Heart left ventricle (tissue), 16 donors: ENCODE measurements around the gene KCNQ1. TPM values are rescaled to one million over a fixed set of nuclear protein-coding genes. Genes with fewer than 3 reads are reported as not detected.

Source experiments
- ATAC-seq, 4 donors: fragments of 200-7000 bp; cut with Tn5 transposase; one replicate each; pipeline ENCODE4 v1.9.1; 2020 to 2022; ENCODE audit warnings: moderate library complexity in 4 of 4, mild to moderate bottlenecking in 3 of 4, moderate number of reproducible peaks in 1 of 4
- DNase-seq, 5 donors: peaks; one replicate each; pipeline ENCODE4 v3.0.0-alpha.2; 2020
- H3K27ac ChIP-seq, 12 donors: fragments of 200-600 bp; sonication (generic) in 4 of 12; one replicate each; pipeline versions ENCODE4 v1.5.0 to v1.8.0; 2016 to 2022; ENCODE audit warnings: mild to moderate bottlenecking in 2 of 12
- H3K27me3 ChIP-seq, 9 donors: fragments of 200-600 bp; sonication (generic) in 2 of 9; one replicate each; pipeline versions ENCODE4 v1.5.1 to v1.8.0; 2016 to 2022; ENCODE audit warnings: mild to moderate bottlenecking in 3 of 9
- H3K36me3 ChIP-seq, 9 donors: fragments of 200-600 bp; sonication (generic) in 2 of 9; one replicate each; pipeline versions ENCODE4 v1.5.0 to v1.8.0; 2018 to 2022; ENCODE audit warnings: mild to moderate bottlenecking in 2 of 9
- H3K4me1 ChIP-seq, 12 donors: fragments of 200-600 bp; sonication (generic) in 4 of 12; one replicate each; pipeline versions ENCODE4 v1.5.0 to v1.8.0; 2016 to 2022; ENCODE audit warnings: mild to moderate bottlenecking in 3 of 12
- H3K4me3 ChIP-seq, 12 donors: fragments of 200-600 bp; sonication (generic) in 4 of 12; one replicate each; pipeline versions ENCODE4 v1.5.0 to v1.8.0; 2017 to 2022; ENCODE audit warnings: mild to moderate bottlenecking in 9 of 12, moderate library complexity in 4 of 12
- H3K9me3 ChIP-seq, 12 donors: fragments of 200-600 bp; sonication (generic) in 4 of 12; one replicate each; pipeline versions ENCODE4 v1.5.0 to v1.8.0; 2016 to 2022; ENCODE audit warnings: mild to moderate bottlenecking in 1 of 12
- CTCF ChIP-seq, 12 donors: fragments of 200-600 bp; sonication (generic) in 4 of 12; IDR thresholded peaks; one replicate each; pipeline versions ENCODE4 v1.5.0 to v1.8.0; 2018 to 2022; ENCODE audit warnings: antibody characterized with exemption in 12 of 12, mild to moderate bottlenecking in 5 of 12
- POLR2A ChIP-seq, 2 donors: fragments of 450-650 bp; IDR thresholded peaks; one replicate each; pipeline ENCODE4 v1.6.1; 2017; ENCODE audit warnings: antibody characterized with exemption in 2 of 2, mild to moderate bottlenecking in 2 of 2, moderate library complexity in 2 of 2
- WGBS, 4 donors: extraction: QIAGEN DNeasy Blood & Tissue Kit in 2 of 4; methylation state at CpG; one replicate each; pipeline versions ENCODE4 v1.1.5 to v1.1.7; 2013 to 2018; 5-methylcytosine and 5-hydroxymethylcytosine counted together
- intact Hi-C, 10 donors: fragments of 100-400 bp; cut with DNase I; formaldehyde crosslinking; loops; one replicate each; pipeline versions ENCODE4 v1.11.1 to v1.14.2; 2022
- polyA plus RNA-seq, 2 donors: library from polyadenylated mRNA; stranded (reverse); fragments of 200-250 nt; gene quantifications; one replicate each; pipeline ENCODE4 v1.2.3, GENCODE V29; 2013
- total RNA-seq, 9 donors: library from RNA; depleted of rRNA in 2 of 9; stranded (reverse); fragments of >200 nt in 2 of 9; fragmentation: NEBNext Ultra II Directional in 3 of 9; extraction: Animal tissue kit (Norgen Biotek cat#: 25700) in 3 of 9; gene quantifications; one replicate each; pipeline versions ENCODE4 v1.1.0 to v1.2.4, GENCODE V29; 2016 to 2023
- donor health status: ischemic (EF 13 %, LVEDD 7.1; RV severe dilation, severe dysfunction).
- donor health status: healthy with polysubstance abuse.
- donor health status: DM: no; HTN: yes; CAD: no.
- donor health status: DM: no; HTN: no; CAD: no.
- donor health status: ischemic (EF 25% LVEDD 6.9; RV normal size, moderate dysfunction).
- donor health status: ischemic (EF 25% LVEDD 5.7; RV mildly dilated, moderate dysfunction).
- donor health status: healthy.
- donor health status: DM: yes; HTN: yes; CAD: no.
- donor health status: ischemic (EF 35%, LVEDD 5.7; RV mildly dilated, moderate dysfunction).
- donor health status: nonischemic (EF 11% LVEDD 7.7; RV severe dilation, severe dysfunction).
- donor health status: DM: yes; HTN: yes; CAD: no.
- donor health status: PGD.
- donor health status: ischemic (EF 29% LVEDD 5.4; RV normal size, mild dysfunction).
- donor health status: nonischemic (EF 23%, LVEDD 6.1; RV moderate dilation, normal function).

Gene KCNQ1
- total and polyA plus RNA-seq, 11 donors = 18.6 to 42.4 (median 31.4) TPM

- ATAC-seq (peak; percentile 40 to 71 (median 56)), DNase-seq (peak in 2 of 5 donors; percentile 33 to 62)
- no peak for TF ChIP-seq CTCF (IDR thresholded peaks at IDR 0.05)
- no peak for TF ChIP-seq POLR2A (IDR thresholded peaks at IDR 0.05)
- Histone ChIP-seq H3K27ac (peak overlapping the region in 1 of 12 donors; percentile 25), H3K9me3 (peaks cover 0 to 2% (median 0%) of the 10 kb centered on the region in 12 donors), H3K4me1 (peaks cover 0 to 23% (median 13%) of the 10 kb centered on the region in 12 donors), H3K27me3 (no peaks in the 10 kb centered on the region), H3K4me3 (no peak overlapping the region), H3K36me3 (no peaks in the 10 kb centered on the region)
- 60 to 66% (median 63%) methylated on average over 17 to 20 of the region's 20 CpGs for WGBS, 4 donors
- intact Hi-C loops = no loop called here
Measured at GRCh38 chr11:2452321-2453012, 7.7 kb downstream of the KCNQ1 start.

- TF ChIP-seq POLR2A (IDR thresholded peaks at IDR 0.05) = no peak
- no peak for TF ChIP-seq CTCF (IDR thresholded peaks at IDR 0.05)
- intact Hi-C loops = no loop called here
- DNase-seq = no peak
Measured at GRCh38 chr11:2453436-2453835, 8.6 kb downstream of the KCNQ1 start.

GRCh38 chr11:2458321-2458720 is 13.5 kb downstream of the KCNQ1 start:
- intact Hi-C loops = no loop called here
- Histone ChIP-seq H3K27ac (peak overlapping the region in 1 of 12 donors; percentile 91), H3K4me3 (no peak overlapping the region), H3K9me3 (peaks cover 0 to 2% (median 0%) of the 10 kb centered on the region in 12 donors), H3K27me3 (no peaks in the 10 kb centered on the region), H3K36me3 (no peaks in the 10 kb centered on the region), H3K4me1 (peaks cover 0 to 45% (median 16%) of the 10 kb centered on the region in 12 donors)
- ATAC-seq (peak in 1 of 4 donors; percentile 14), DNase-seq (peak in 2 of 5 donors; percentile 22 to 72)
- 60 to 83% (median 75%) methylated on average over 12 to 13 of the region's 13 CpGs for WGBS, 4 donors
- TF ChIP-seq CTCF (IDR thresholded peaks at IDR 0.05) (no peak), POLR2A (IDR thresholded peaks at IDR 0.05) (no peak)

More at GRCh38 chr11:2453436-2453835, 8.6 kb downstream of the KCNQ1 start:
- Histone ChIP-seq H3K9me3 (peaks cover 0 to 2% (median 0%) of the 10 kb centered on the region in 12 donors), H3K4me1 (peaks cover 0 to 14% (median 5%) of the 10 kb centered on the region in 12 donors), H3K27me3 (no peaks in the 10 kb centered on the region), H3K4me3 (no peak overlapping the region), H3K36me3 (no peaks in the 10 kb centered on the region), H3K27ac (no peak overlapping the region)
- WGBS, 4 donors = 93 to 98% (median 96%) methylated on average over 5 of the region's 5 CpGs
- no peak for ATAC-seq

GRCh38 chr11:2459016-2459725 is 14.4 kb downstream of the KCNQ1 start:
- H3K27me3 ChIP-seq = no peaks in the 10 kb centered on the region
- TF ChIP-seq POLR2A (IDR thresholded peaks at IDR 0.05) (no peak), CTCF (IDR thresholded peaks at IDR 0.05) (no peak)
- DNase-seq (peak in 2 of 5 donors; percentile 19 to 49), ATAC-seq (no peak)
- no peak overlapping the region for H3K4me3 ChIP-seq
- WGBS, 4 donors = 58 to 75% (median 68%) methylated on average over 11 to 20 of the region's 20 CpGs
- H3K36me3 ChIP-seq = no peaks in the 10 kb centered on the region
- H3K27ac ChIP-seq = peak overlapping the region in 8 of 12 donors; percentile 84 to 97 (median 92)
- peaks cover 0 to 53% (median 17%) of the 10 kb centered on the region in 12 donors for H3K4me1 ChIP-seq
- H3K9me3 ChIP-seq = no peaks in the 10 kb centered on the region
- intact Hi-C loops = no loop called here
